UCSD-AML1 (cell line): ENCODE data around the gene WDFY4.

ENCODE experiments used
- DNase-seq: peaks from one replicate; lab custom pipeline; 2025; ENCODE audit not compliant: unreplicated experiment; lab: John Stamatoyannopoulos, UW

Gene WDFY4

DNA sequence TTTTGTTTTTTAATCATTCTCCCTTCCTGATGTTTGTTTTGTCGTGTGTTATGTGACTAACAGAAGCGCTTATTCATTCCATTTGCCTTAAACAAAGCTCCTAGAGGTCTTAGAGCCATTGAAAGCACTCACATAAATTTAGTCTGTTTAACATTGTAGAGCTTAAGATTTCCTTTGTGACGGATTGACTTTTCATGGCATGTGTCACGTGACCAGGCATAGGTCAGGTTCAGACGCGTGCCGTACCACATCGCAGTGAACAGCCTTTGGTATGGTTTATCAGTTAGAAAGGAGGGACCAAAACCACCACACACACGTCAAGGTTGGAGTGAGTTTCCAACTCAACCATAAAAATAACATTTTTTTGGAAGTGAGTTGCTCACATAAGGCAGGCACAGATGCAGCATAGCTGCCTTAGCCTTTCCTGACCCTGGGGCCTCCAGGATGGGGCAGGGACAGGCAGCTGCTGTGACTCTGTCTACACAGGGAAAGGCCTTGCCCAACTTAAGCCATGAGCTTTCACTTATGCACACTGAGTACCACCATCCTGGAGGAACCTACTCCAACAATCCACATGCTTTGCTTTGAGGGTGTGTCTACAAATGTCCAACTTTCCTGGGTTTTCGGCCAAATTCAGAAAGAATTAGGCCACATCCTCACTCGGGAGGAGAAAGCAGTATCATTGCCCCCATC, 55.5 kb downstream of the WDFY4 start:
- DNase-seq: no peak

DNA sequence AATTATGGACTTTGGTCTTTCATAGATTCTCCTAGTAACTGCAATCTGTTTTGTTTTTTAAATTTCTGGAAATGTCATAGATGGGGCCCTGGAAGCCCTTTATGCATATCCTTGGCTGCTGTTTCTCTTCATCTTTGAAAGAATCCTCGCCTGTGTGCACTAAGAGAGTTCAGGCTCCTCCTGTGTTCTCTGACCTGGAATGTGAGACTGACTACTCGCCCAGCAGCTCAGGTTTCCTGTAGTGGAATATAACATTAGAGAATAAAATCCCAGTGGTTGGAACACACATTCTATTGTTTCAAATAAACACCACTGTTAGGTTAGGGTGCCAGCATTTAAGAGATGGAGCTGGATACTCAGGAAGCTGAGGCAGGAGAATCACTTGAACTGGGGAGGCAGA, 56.3 kb downstream of the WDFY4 start:
- DNase-seq: no peak

DNA sequence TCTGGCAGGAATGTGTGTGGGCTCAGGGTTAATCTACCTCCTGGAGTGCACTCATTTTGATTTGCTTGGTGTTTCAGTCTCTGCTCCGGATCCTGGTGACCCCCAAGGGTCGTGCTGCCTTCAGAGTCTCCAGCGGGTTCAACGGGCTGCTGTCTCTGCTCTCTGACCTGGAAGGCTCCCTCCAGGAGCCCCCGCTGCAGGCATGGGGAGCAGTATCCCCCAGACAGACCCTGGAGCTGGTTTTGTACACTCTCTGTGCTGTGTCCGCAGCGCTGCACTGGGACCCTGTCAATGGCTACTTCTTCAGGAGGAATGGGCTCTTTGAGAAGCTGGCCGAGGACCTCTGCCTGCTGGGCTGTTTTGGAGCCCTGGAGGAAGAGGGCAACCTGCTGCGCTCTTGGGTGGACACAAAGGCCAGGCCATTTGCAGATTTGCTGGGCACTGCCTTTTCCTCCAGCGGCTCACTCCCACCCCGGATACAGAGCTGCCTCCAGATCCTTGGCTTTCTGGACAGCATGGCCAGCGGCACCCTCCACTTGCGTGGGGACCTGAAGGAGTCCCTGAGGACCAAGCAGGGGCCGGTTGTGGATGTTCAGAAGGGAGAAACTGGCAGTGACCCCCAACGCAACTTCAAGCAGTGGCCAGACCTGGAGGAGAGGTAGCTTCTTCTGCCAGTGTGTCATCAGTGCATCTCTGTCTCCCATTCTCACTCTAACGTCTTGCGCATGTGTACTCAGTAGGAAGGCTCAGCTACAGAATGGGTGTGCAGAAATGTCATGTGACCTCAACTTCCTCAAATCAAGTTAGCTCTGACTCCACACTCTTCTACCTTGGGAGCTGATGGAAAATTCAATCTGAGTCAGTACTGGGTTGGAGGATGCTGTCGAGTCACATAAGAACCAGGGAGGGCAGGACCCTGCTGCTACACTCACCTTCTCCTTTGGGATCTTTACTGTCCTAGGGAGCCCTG, 58.5 kb downstream of the WDFY4 start:
- DNase-seq: no peak

DNA sequence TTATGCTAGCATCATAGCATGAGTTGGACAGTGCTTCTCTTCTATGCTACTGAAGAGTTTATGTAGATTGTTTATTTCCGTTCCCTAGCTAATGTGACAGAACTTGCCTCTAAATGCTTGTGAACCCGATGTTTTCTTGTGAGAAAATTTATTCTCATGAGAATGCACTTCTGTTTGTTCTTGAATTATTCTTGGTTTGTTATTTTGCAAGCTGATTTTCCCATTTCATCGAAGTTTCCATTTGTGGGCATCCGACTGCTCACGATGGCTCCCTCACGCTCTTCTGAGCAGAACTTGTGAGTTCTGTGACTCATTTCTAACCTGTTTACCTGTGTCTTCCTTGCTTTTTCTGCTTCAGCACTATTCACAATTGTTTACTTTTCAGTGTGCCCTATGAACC, 59.9 kb downstream of the WDFY4 start:
- DNase-seq: no peak

DNA sequence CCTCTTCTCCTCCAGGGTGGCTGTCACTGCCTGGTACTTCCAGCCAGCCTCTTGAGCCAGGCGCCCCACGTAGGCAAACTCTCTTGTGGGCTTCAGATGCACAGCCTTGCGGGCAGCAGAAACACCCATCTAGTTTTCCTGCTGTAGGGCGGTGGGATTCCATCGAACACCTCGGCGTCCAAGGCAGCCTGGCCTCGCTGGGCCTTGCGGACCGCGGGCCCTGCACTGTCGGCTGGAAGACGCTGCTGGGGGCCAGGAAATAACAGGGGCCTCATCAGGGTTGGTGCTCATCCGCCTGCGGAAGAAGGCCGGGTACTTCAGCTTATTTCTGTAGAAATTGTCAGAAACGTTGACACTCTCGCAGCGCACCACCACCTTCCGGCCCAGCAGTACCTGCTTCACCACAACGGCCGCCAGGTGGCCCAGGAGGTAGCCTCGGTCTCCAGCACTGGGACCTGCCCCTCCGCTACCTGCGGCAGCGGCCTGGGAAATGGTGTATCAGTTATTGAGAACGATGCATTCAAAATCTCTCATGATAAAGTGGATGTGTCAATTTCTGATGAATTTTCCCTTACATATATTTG, 61.1 kb downstream of the WDFY4 start:
- no peak for DNase-seq

DNA sequence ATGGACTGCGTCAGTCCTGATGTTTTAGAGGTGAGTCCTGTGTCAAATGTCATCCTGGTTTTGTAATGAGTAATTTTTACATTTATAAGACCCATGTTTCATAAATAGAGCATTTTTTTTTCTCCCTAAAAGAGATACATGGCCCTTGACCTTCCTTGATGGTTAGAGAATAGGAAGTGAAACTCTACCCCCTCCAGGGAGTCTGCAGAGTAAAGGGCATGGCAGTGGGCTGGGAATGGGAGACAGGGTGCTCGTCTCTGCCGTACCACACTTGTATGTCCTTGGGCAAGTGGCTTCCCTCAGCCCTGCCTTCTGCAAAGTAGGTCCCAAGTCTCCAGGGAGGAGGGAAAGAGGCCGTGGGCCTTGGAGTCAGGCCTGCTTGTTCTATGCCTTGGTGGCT, 63.9 kb downstream of the WDFY4 start:
- no peak for DNase-seq

DNA sequence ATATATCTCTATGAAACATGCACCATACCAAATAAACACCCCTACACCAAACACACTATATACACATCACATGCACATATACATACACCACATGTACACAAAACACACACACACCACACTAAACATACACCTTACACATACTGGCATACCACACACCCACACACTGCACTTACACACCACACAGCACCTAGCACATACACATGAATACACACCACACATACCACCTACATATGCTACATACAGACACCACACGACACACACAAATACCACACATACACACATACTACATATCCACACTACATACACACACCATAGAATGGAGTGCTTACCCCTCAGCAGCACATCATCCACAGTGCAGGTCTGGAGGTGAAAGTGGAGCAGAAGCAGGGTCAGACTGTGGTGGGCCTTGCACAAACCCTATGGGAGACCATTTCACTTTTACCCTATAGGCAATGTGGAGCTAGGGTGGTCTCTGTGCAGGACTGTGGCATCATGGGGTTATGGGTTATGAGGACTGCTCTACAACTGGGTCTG, 64.6 kb downstream of the WDFY4 start:
- DNase-seq: no peak

DNA sequence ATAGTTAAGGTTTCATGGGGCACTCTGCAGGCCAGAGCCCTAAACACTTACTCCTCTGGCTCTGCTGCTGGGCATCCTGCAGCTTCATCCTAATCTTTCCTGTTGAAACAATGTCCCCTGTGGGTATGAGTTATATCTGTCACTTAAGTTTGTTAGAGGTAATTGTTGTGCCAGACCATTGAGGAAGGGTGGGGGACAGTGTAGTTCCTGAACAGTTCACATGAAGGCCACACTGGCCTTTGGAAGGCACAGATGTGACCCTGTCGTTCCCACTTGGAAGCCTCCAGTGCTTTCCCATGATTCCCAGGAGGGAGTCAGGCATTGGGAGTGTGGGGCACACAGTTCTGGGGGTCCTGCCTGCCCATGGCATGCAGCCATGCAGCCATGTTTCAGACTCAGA, 65.3 kb downstream of the WDFY4 start:
- DNase-seq: no peak

DNA sequence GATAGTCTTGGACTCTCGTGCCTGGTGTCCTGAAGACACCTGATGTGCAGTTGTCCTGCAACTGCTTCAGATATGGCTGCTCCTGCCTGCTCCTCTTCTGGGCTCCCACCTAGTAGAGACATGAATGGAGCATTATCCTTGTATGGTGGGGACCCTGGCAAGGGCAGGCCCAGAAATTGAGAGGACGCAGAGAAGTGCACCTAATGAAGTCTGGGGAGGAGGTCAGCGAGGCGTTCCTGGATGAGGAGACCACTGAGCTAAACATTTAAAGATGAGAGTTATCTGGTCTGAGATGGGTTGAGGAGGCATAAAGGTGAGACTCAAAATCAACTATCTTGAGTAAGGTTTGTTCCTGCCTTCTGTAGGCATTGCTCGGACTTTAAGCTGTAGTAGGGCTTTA, 66.3 kb downstream of the WDFY4 start:
- no peak for DNase-seq

DNA sequence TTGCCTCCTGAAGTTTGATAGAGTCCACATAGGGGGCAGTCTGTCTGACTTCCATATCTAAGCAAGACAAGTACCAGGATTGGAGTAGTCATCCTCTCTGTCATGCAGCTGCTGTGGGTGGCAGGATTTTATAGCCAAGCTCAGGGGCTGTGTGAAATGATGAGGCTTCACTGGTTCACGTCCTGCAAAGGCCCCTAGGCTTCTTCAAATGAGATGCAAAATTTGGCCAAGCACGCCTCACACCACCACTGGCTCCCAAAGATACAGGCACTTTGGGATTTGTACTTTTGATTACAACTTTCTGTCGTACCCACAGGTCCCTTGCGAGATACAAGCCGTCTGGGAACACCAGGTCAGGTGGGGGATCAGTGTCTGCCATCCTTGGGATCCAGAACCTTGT, 67.1 kb downstream of the WDFY4 start:
- DNase-seq: no peak

DNA sequence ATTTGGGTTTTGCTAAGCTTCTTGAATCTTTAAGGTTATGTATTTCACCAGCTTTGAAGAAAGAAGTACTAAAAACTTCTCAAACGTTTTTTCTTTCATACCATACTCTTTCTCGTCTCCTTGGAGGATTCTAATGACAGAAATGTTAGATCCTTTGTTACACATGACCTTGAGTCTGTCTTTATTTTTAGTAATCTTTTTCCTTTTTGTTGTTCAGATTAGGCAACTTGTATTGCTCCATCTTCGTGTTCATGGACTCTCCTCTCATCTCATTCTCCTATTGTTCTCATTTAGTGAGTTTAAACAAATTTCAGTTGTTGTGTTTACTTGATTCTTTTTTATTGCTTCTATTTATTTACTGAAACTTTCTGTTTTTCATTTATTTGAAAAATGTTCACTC, 73.7 kb downstream of the WDFY4 start:
- DNase-seq: no peak

DNA sequence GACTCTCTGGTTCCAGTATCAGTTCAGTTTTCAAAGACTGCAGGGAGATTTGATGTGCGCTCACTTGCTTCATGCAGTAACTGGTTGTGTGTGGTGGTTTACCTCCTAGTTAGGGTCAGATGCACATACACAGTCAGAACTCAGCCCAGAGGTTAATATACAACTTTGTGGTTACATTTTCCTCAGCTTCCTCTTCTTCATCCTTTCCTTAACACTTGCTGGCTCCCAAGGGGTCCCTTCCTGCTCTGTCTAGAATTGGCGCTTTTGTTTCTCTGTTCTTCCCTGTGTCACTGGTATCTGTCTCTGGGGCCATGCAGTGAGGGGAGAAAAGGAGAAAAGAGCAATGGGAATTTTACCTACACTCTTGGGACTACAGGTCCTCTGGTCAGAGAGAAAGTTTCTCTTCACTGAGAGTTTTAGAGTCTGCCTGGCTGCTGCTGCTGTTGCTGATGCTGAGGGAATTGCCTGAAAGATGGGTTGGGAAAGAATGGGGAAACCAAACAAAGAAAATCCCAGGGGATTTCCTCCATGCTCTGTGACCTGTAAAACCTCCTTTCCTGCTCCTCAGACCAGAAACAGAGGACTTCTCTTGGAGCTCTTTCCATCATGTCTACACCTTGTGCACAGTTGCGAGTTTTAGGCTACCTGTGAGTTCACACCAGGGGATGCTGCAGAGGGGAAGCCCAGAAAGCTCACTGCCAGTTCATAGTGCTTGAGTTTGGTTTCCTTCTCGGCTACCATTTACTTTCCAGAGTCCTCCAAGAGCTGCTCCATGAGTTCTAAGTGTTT, 74.6 kb downstream of the WDFY4 start:
- DNase-seq: no peak

DNA sequence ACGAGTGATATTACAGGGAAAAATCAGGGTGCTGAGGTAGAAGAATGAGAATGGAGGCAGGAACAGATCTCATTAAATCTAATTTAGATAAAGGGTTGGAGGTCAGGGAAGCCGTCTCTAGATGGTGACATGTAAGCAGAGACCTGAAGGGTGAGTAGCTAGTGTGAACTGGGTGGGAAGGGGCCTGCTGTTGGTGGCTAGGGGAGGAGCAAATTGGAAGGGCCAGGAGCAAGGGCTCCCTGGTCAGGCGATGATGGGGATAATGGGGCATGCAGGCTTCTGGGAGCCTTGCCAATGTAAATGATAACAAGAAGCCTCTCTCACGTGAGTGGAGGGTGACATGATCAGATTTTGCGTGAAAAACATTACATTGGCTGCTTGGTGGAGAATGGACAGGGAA, 76.3 kb downstream of the WDFY4 start:
- DNase-seq: no peak

DNA sequence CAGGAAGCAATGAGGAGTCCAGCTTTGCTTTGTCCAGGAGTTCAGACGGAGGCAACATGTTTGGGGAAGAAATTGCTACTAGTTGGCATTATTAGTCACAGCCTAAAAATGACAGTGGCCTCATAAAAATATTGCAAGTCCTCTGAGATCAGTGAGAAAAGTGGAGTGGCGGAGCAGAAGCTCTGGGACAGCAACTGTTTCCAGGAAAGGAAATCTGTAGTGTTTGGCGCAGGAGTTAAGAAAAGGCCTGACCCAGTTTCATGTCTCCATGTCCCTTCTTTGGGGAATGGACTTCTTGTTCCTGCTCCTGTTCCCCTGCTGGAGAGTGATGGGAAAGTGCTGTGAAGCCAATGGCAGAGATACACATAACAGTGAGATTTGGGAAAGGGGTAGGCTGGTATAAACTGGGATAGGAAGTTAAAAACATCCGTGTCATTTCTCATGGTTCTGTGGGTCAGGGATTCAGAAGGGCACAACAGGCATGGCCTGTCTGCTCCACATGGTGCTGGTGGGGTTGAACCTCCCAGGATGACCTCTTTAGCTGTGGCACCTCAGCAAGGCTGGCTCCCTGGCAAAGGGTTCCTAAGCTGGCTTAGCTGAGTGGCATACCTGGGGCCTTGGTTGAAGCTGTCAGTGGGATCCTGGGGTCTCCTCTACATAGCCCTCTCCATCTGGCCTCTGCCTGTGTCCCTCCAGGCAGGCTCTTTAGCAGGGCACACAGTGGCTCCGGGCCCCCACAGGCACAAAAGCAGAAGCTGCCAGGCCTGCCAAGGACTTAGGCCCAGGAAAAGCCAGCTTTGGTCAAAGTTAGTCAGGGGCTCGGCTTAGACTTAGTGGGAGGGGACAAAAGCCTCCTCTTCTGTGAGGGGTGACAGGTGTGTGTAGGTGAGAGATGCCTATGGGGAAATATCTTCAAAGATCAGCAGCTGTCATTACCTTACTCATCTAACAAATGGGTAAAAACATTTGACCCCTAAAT, 77.7 kb downstream of the WDFY4 start:
- DNase-seq: no peak

DNA sequence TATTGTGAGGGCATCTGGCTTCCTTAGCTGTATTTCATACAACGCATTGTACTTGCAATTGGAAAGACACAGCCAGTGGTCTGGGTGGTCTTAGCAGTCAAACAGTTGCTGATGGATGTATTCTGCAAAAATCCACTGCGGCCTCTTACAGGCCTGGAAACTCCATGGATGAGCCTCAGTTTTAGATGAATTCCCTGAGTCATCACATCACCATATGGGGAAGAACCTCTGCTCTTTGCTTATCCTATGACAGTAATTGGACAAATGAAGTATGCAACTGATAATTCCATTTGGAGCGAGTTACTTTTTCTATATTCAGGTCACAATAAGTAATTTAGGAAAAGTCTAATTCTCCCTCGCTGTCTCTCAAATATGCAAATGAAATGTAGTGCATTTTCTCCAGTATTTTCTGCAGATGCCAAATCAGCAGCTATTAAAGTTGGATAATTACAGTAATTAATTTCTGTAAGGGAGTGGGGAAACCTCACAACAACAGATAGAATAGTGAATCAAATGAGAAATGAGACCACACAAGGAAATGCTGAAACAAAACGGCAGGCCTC, 78.8 kb downstream of the WDFY4 start:
- DNase-seq: no peak

DNA sequence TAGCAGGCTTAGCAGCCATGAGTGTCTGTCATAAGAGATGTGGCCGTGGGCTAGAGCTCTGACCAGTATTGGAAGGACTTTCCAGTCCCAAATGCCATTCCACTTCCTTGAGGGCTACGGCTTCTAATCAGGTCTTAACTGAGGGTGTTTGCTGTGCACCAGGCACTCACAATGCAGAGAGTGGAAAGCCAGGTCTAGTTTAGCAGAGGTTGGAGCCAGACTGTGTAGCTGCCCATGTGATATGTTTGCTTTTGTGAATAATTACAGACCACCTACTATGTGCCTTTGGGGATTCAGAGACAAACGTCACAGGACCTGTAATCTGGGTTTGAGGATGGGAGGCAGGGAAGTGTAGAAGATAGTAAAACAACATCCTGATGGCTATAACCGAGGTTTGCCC, 79.8 kb downstream of the WDFY4 start:
- DNase-seq: no peak

DNA sequence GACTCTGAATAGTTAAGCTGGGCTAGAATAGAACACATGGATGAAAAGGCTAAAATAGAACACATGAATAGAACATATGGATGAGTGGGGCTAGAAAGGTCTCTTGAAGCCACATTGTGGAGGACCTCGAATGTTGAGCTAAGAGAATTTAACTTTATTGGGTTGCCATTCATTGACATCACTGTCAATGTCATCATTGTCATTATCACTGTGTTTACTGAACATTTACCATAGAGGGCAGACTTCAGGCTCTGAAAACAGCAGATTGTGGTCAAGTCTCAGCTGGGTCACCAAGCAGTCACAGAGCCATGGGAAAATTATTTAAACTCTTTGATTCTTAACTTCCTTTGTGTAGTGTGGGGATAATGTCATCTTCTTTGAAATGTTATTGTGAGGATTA, 80.4 kb downstream of the WDFY4 start:
- no peak for DNase-seq

DNA sequence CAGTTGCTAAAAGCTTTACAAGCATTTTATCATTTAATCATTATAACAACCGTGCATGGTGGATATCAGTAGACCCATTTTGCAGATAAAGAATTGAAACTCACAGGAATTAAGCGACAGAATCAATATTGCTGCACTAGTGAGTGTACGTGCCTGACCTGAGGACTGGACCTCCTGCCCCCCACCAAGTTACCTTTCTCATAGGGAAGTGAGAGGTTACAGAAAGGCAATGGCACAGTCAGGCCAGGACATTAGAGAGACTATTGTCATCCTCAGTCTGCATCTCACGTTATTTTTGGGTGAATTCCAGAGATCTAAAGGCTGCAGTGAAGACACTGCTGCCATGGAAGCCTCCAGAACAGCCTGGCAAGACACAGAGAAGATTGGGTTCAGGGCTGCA, 80.9 kb downstream of the WDFY4 start:
- no peak for DNase-seq

DNA sequence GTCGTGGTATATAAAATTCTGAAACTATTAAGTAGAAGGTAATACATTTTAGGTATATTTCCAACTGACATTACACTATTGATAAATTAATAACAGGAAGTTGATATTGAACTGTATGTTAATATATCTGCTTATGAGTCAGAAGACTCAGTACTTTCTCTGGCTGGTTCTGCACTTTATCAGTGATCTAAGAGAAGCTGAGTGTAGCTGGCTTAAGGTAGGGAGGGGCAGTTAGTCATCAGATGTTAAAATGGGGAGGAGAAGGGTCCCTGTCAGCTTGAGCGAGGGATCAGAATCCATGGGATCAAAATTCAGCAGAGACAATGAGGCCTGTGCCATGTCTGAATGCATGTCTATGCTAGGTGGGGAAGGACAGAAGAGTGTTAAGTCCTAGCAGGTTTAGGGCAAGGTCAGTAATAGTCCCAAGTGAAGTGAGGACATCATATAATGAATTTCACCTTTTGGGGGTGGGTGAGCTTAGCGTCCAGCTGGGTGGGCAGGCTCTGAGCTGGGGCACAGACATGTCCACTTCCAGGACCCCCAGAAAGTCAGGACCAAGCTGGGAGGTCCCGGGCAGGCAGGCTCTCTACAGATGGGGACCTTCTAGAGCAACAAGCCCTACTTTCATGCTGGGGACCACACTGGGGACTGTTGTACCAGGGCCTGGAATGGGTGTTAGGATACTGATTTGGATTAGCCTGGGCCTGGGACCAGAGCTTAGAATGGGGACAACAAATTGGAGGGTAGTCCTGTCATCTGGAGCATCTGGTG, 82.9 kb downstream of the WDFY4 start:
- DNase-seq: no peak
